ENCODE measurements around the gene MID1IP1.

MID1IP1 gene

GRCh38 chrX:38845426-38845825, 44.2 kb downstream of the MID1IP1 start:
- 83% methylated on average over 2 of the region's 4 CpGs for WGBS
- H3K9ac ChIP-seq (ENCODE audit: low read length), result no peak overlapping the region
- peaks cover 0 to 6% of the 10 kb centered on the region in 2 experiments for H3K27me3 ChIP-seq (ENCODE audit: control insufficient read depth in 1 of 2, insufficient read depth in 1 of 2, low read length in 2 of 2)
- H2BK120ac ChIP-seq (ENCODE audit: low read depth, low read length), result no peak overlapping the region
- H3K23ac ChIP-seq (ENCODE audit: low read length in 2 of 2), result no peak overlapping the region
- no peaks in the 10 kb centered on the region for H3K36me3 ChIP-seq (ENCODE audit: control insufficient read depth in 1 of 2, insufficient read depth in 2 of 2, low read depth in 1 of 2, low read length in 2 of 2)
- no peak overlapping the region for H2BK5ac ChIP-seq (ENCODE audit: low read depth, low read length, poor library complexity, severe bottlenecking)
- no peak for DNase-seq
- no peak overlapping the region for H3K4me3 ChIP-seq (ENCODE audit: insufficient read depth in 1 of 2, low read depth in 1 of 2, low read length in 2 of 2)
- H3K18ac ChIP-seq (ENCODE audit: low read depth in 1 of 2, low read length in 2 of 2), result no peak overlapping the region
- no peaks in the 10 kb centered on the region for H3K9me3 ChIP-seq (ENCODE audit: control insufficient read depth, low read length)
- H3K79me1 ChIP-seq (replicated peaks; ENCODE audit: low read length, poor library complexity, severe bottlenecking), result no peaks in the 10 kb centered on the region
- H2AK5ac ChIP-seq (ENCODE audit: low read length, severe bottlenecking), result no peak overlapping the region
- H3K27ac ChIP-seq (ENCODE audit: low read length, poor library complexity, severe bottlenecking), result no peak overlapping the region
- no peak overlapping the region for H3K4me2 ChIP-seq (ENCODE audit: low read length, poor library complexity, severe bottlenecking)
- H3K14ac ChIP-seq (ENCODE audit: low read length in 2 of 2), result no peak overlapping the region
- no peak overlapping the region for H2BK12ac ChIP-seq (ENCODE audit: low read length in 2 of 2)
- no peak overlapping the region for H2AFZ ChIP-seq (ENCODE audit: low read depth, low read length)
- no peak overlapping the region for H3K4ac ChIP-seq (ENCODE audit: low read depth in 1 of 2, low read length in 2 of 2)
- no peak overlapping the region for H2BK15ac ChIP-seq (ENCODE audit: low read depth, poor library complexity, severe bottlenecking)
- no peak overlapping the region for H4K91ac ChIP-seq (ENCODE audit: low read length)
- no peak overlapping the region for H4K8ac ChIP-seq (ENCODE audit: low read length)
- no peaks in the 10 kb centered on the region for H3K4me1 ChIP-seq (ENCODE audit: control insufficient read depth, insufficient read depth, low read depth, low read length)

GRCh38 chrX:38847206-38847902, 46.1 kb downstream of the MID1IP1 start:
- no peak for DNase-seq
- Histone ChIP-seq H3K9ac (ENCODE audit: low read length) (no peak overlapping the region), H2AK5ac (ENCODE audit: low read length, severe bottlenecking) (no peak overlapping the region), H3K79me1 (replicated peaks; ENCODE audit: low read length, poor library complexity, severe bottlenecking) (no peaks in the 10 kb centered on the region), H3K27ac (ENCODE audit: low read length, poor library complexity, severe bottlenecking) (no peak overlapping the region), H4K91ac (ENCODE audit: low read length) (no peak overlapping the region), H2BK15ac (ENCODE audit: low read depth, poor library complexity, severe bottlenecking) (no peak overlapping the region), H4K8ac (ENCODE audit: low read length) (no peak overlapping the region), H3K36me3 (ENCODE audit: control insufficient read depth in 1 of 2, insufficient read depth in 2 of 2, low read depth in 1 of 2, low read length in 2 of 2) (no peaks in the 10 kb centered on the region), H2BK120ac (ENCODE audit: low read depth, low read length) (no peak overlapping the region), H2BK12ac (ENCODE audit: low read length in 2 of 2) (no peak overlapping the region), H3K18ac (ENCODE audit: low read depth in 1 of 2, low read length in 2 of 2) (no peak overlapping the region), H3K4ac (ENCODE audit: low read depth in 1 of 2, low read length in 2 of 2) (no peak overlapping the region), H3K27me3 (ENCODE audit: control insufficient read depth in 1 of 2, insufficient read depth in 1 of 2, low read length in 2 of 2) (peaks cover 0 to 6% of the 10 kb centered on the region in 2 experiments), H2AFZ (ENCODE audit: low read depth, low read length) (no peak overlapping the region), H3K14ac (ENCODE audit: low read length in 2 of 2) (no peak overlapping the region), H3K4me2 (ENCODE audit: low read length, poor library complexity, severe bottlenecking) (no peak overlapping the region), H3K9me3 (ENCODE audit: control insufficient read depth, low read length) (no peaks in the 10 kb centered on the region), H3K23ac (ENCODE audit: low read length in 2 of 2) (no peak overlapping the region), H3K4me1 (ENCODE audit: control insufficient read depth, insufficient read depth, low read depth, low read length) (no peaks in the 10 kb centered on the region), H3K4me3 (ENCODE audit: insufficient read depth in 1 of 2, low read depth in 1 of 2, low read length in 2 of 2) (no peak overlapping the region), H2BK5ac (ENCODE audit: low read depth, low read length, poor library complexity, severe bottlenecking) (no peak overlapping the region)
- WGBS, result no CpG with 5 or more reads among the region's 5 CpGs

- Histone ChIP-seq H3K4ac (ENCODE audit: low read depth in 1 of 2, low read length in 2 of 2) (no peak overlapping the region), H3K9me3 (ENCODE audit: control insufficient read depth, low read length) (no peaks in the 10 kb centered on the region), H3K27me3 (ENCODE audit: control insufficient read depth in 1 of 2, insufficient read depth in 1 of 2, low read length in 2 of 2) (peaks cover 0 to 6% of the 10 kb centered on the region in 2 experiments), H3K14ac (ENCODE audit: low read length in 2 of 2) (no peak overlapping the region), H2BK120ac (ENCODE audit: low read depth, low read length) (no peak overlapping the region), H3K79me1 (replicated peaks; ENCODE audit: low read length, poor library complexity, severe bottlenecking) (no peaks in the 10 kb centered on the region), H3K4me3 (ENCODE audit: insufficient read depth in 1 of 2, low read depth in 1 of 2, low read length in 2 of 2) (no peak overlapping the region), H2AK5ac (ENCODE audit: low read length, severe bottlenecking) (no peak overlapping the region), H3K27ac (ENCODE audit: low read length, poor library complexity, severe bottlenecking) (no peak overlapping the region), H2BK12ac (ENCODE audit: low read length in 2 of 2) (no peak overlapping the region), H4K8ac (ENCODE audit: low read length) (no peak overlapping the region), H3K4me1 (ENCODE audit: control insufficient read depth, insufficient read depth, low read depth, low read length) (no peaks in the 10 kb centered on the region), H3K18ac (ENCODE audit: low read depth in 1 of 2, low read length in 2 of 2) (no peak overlapping the region), H3K23ac (ENCODE audit: low read length in 2 of 2) (no peak overlapping the region), H3K9ac (ENCODE audit: low read length) (no peak overlapping the region), H2AFZ (ENCODE audit: low read depth, low read length) (no peak overlapping the region), H3K36me3 (ENCODE audit: control insufficient read depth in 1 of 2, insufficient read depth in 2 of 2, low read depth in 1 of 2, low read length in 2 of 2) (no peaks in the 10 kb centered on the region), H2BK5ac (ENCODE audit: low read depth, low read length, poor library complexity, severe bottlenecking) (no peak overlapping the region), H4K91ac (ENCODE audit: low read length) (no peak overlapping the region), H2BK15ac (ENCODE audit: low read depth, poor library complexity, severe bottlenecking) (no peak overlapping the region), H3K4me2 (ENCODE audit: low read length, poor library complexity, severe bottlenecking) (no peak overlapping the region)
- 88% methylated on average over 1 of the region's 1 CpG for WGBS
- no peak for DNase-seq
These were observed 46.6 kb downstream of the MID1IP1 start for GRCh38 chrX:38847903-38848230.

- Histone ChIP-seq H2AK5ac (ENCODE audit: low read length, severe bottlenecking) (no peak overlapping the region), H3K9me3 (ENCODE audit: control insufficient read depth, low read length) (no peaks in the 10 kb centered on the region), H2BK5ac (ENCODE audit: low read depth, low read length, poor library complexity, severe bottlenecking) (no peak overlapping the region), H2BK120ac (ENCODE audit: low read depth, low read length) (no peak overlapping the region), H4K91ac (ENCODE audit: low read length) (no peak overlapping the region), H3K4ac (ENCODE audit: low read depth in 1 of 2, low read length in 2 of 2) (no peak overlapping the region), H2BK12ac (ENCODE audit: low read length in 2 of 2) (no peak overlapping the region), H3K14ac (ENCODE audit: low read length in 2 of 2) (no peak overlapping the region), H3K9ac (ENCODE audit: low read length) (no peak overlapping the region), H3K4me3 (ENCODE audit: insufficient read depth in 1 of 2, low read depth in 1 of 2, low read length in 2 of 2) (no peak overlapping the region), H3K4me1 (ENCODE audit: control insufficient read depth, insufficient read depth, low read depth, low read length) (no peaks in the 10 kb centered on the region), H4K8ac (ENCODE audit: low read length) (no peak overlapping the region), H3K23ac (ENCODE audit: low read length in 2 of 2) (no peak overlapping the region), H3K18ac (ENCODE audit: low read depth in 1 of 2, low read length in 2 of 2) (no peak overlapping the region), H2BK15ac (ENCODE audit: low read depth, poor library complexity, severe bottlenecking) (no peak overlapping the region), H3K27me3 (ENCODE audit: control insufficient read depth in 1 of 2, insufficient read depth in 1 of 2, low read length in 2 of 2) (peaks cover 0 to 6% of the 10 kb centered on the region in 2 experiments), H2AFZ (ENCODE audit: low read depth, low read length) (no peak overlapping the region), H3K4me2 (ENCODE audit: low read length, poor library complexity, severe bottlenecking) (no peak overlapping the region), H3K79me1 (replicated peaks; ENCODE audit: low read length, poor library complexity, severe bottlenecking) (no peaks in the 10 kb centered on the region), H3K27ac (ENCODE audit: low read length, poor library complexity, severe bottlenecking) (no peak overlapping the region), H3K36me3 (ENCODE audit: control insufficient read depth in 1 of 2, insufficient read depth in 2 of 2, low read depth in 1 of 2, low read length in 2 of 2) (no peaks in the 10 kb centered on the region)
- 96% methylated on average over 5 of the region's 7 CpGs for WGBS
- DNase-seq, result no peak
These were observed 47.6 kb downstream of the MID1IP1 start for GRCh38 chrX:38848671-38849455.

Data from mesenchymal stem cell (in vitro differentiated cells and primary cell).